Measurements from ENCODE around the gene CANT1.

GRCh38 chr17:78997881-78998280 lies 11.7 kb downstream of the CANT1 start:
- TF ChIP-seq CTCF (conservative IDR thresholded peaks at IDR 0.05 in 1 of 2, IDR thresholded peaks at IDR 0.05 in 1 of 2; ENCODE audit: low read depth in 1 of 2, low read length in 2 of 2) (no peak), EZH2 (IDR thresholded peaks at IDR 0.05; ENCODE audit: low read length, missing control alignments) (no peak)
